Measurements from ENCODE around the gene OR6A2. TPM values are rescaled to one million over a fixed set of nuclear protein-coding genes. Genes with fewer than 3 reads are reported as not detected.
"Not testable (repeated sequence)": the region's sequence is repeated elsewhere in the genome, so short reads cannot be mapped to it uniquely, and the experiment has no call there.

The OR6A2 gene
- total RNA-seq, 2 experiments from 2014 or later: not detected

- CTCF ChIA-PET: interaction anchor here (0.8 to 2.1 kb wide), 23 partner anchors 10 to 875 kb away, joined by 3 to 13 read pairs (median 3); partner anchors contain the start of genes MRPL17, OR2AG1 and OR6A2
- ATAC-seq: peak; percentile 76
- H3K27ac Mint-ChIP-seq: no peak overlapping the region
- DNase-seq: peak; percentile 46
- peaks cover 23% of the 10 kb centered on the region for H3K27me3 Mint-ChIP-seq
- H3K9me3 Mint-ChIP-seq (ENCODE audit: low read depth): no peaks in the 10 kb centered on the region
- H3K4me1 Mint-ChIP-seq: no peaks in the 10 kb centered on the region
- H3K36me3 Mint-ChIP-seq: no peaks in the 10 kb centered on the region
- no peak overlapping the region for H3K4me3 Mint-ChIP-seq
Measured at GRCh38 chr11:6812390-6813005, 13.0 kb upstream of the OR6A2 start.

GRCh38 chr11:6801075-6801474 is 1.6 kb upstream of the OR6A2 start:
- CTCF ChIA-PET: interaction anchor here (1.0 kb wide), 1 partner anchor 11 kb away, joined by 5 read pairs; no protein-coding TSS in a partner anchor
- not testable (repeated sequence) for ATAC-seq; H3K27ac Mint-ChIP-seq; H3K27me3 Mint-ChIP-seq; H3K36me3 Mint-ChIP-seq; DNase-seq; H3K4me1 Mint-ChIP-seq; H3K4me3 Mint-ChIP-seq; H3K9me3 Mint-ChIP-seq (ENCODE audit: low read depth)

- no peaks in the 10 kb centered on the region for H3K36me3 Mint-ChIP-seq
- H3K4me1 Mint-ChIP-seq: no peaks in the 10 kb centered on the region
- H3K27me3 Mint-ChIP-seq: peaks cover 1% of the 10 kb centered on the region
- ATAC-seq: no peak
- DNase-seq: no peak
- no peaks in the 10 kb centered on the region for H3K9me3 Mint-ChIP-seq (ENCODE audit: low read depth)
- H3K27ac Mint-ChIP-seq: no peak overlapping the region
- CTCF ChIA-PET: interaction anchor here (1.2 to 1.7 kb wide), 2 partner anchors 18 to 39 kb away, joined by 3 to 5 read pairs; no protein-coding TSS in a partner anchor
- no peak overlapping the region for H3K4me3 Mint-ChIP-seq
Measured at GRCh38 chr11:6794639-6795038, 4.8 kb downstream of the OR6A2 start.

- ATAC-seq: no peak
- CTCF ChIA-PET: no interaction called here
- H3K36me3 Mint-ChIP-seq: no peaks in the 10 kb centered on the region
Measured at GRCh38 chr11:6790546-6790945, 8.9 kb downstream of the OR6A2 start.

GRCh38 chr11:6782720-6783119 is 16.8 kb downstream of the OR6A2 start, which contains the start of gene OR2AG1:
TSS of gene OR2AG1 (plus strand) at chr11:6783020. CDS start at chr11:6785038, 2,018 bp downstream.
- no peak within 1 kb of the TSS for H3K4me3 Mint-ChIP-seq
- no peaks in the 10 kb centered on the region for H3K9me3 Mint-ChIP-seq (ENCODE audit: low read depth)
- CTCF ChIA-PET: interaction anchor here (1.0 kb wide), 1 partner anchor 29 kb away, joined by 3 read pairs; no protein-coding TSS in a partner anchor
- DNase-seq: no peak
- H3K4me1 Mint-ChIP-seq: no peaks in the 10 kb centered on the region
- no peak within 1 kb of the TSS for H3K27ac Mint-ChIP-seq
- H3K27me3 Mint-ChIP-seq: peaks cover 23% of the 10 kb centered on the region
- no peaks in the 10 kb centered on the region for H3K36me3 Mint-ChIP-seq
- ATAC-seq: no peak

More at GRCh38 chr11:6790546-6790945, 8.9 kb downstream of the OR6A2 start:
- Mint-ChIP-seq H3K27ac (no peak overlapping the region), H3K27me3 (peaks cover 23% of the 10 kb centered on the region), H3K9me3 (ENCODE audit: low read depth) (no peaks in the 10 kb centered on the region), H3K4me1 (no peaks in the 10 kb centered on the region), H3K4me3 (no peak overlapping the region)
- no peak for DNase-seq

- CTCF ChIA-PET: interaction anchor here (0.7 kb wide), 1 partner anchor 31 kb away, joined by 4 read pairs; no protein-coding TSS in a partner anchor
- DNase-seq (no peak), ATAC-seq (no peak)
- Mint-ChIP-seq H3K4me3 (no peak overlapping the region), H3K4me1 (no peaks in the 10 kb centered on the region), H3K36me3 (no peaks in the 10 kb centered on the region), H3K9me3 (ENCODE audit: low read depth) (no peaks in the 10 kb centered on the region), H3K27ac (no peak overlapping the region), H3K27me3 (peaks cover 16% of the 10 kb centered on the region)
Measured at GRCh38 chr11:6780829-6781228, 18.7 kb downstream of the OR6A2 start.

- Mint-ChIP-seq H3K27me3 (peaks cover 17% of the 10 kb centered on the region), H3K27ac (no peak overlapping the region), H3K9me3 (ENCODE audit: low read depth) (no peaks in the 10 kb centered on the region), H3K36me3 (no peaks in the 10 kb centered on the region), H3K4me3 (no peak overlapping the region), H3K4me1 (no peaks in the 10 kb centered on the region)
- DNase-seq: no peak
- no peak for ATAC-seq
- CTCF ChIA-PET: interaction anchor here (0.6 to 1.2 kb wide), 2 partner anchors 34 to 282 kb away, joined by 3 read pairs; no protein-coding TSS in a partner anchor
Measured at GRCh38 chr11:6778518-6778917, 21.0 kb downstream of the OR6A2 start.

GRCh38 chr11:6771926-6772893 is 27.3 kb downstream of the OR6A2 start, which contains the start of gene OR2AG2:
TSS of gene OR2AG2 (minus strand) at chr11:6771976. CDS start at chr11:6768957, 3,019 bp downstream.
- H3K4me3 Mint-ChIP-seq: no peak within 1 kb of the TSS
- ATAC-seq (no peak), DNase-seq (no peak)
- H3K4me1 Mint-ChIP-seq: no peaks in the 10 kb centered on the region
- no peaks in the 10 kb centered on the region for H3K9me3 Mint-ChIP-seq (ENCODE audit: low read depth)
- H3K36me3 Mint-ChIP-seq: no peaks in the 10 kb centered on the region
- peaks cover 15% of the 10 kb centered on the region for H3K27me3 Mint-ChIP-seq
- CTCF ChIA-PET: interaction anchor here (1.5 kb wide), 1 partner anchor 15 kb away, joined by 3 read pairs; no protein-coding TSS in a partner anchor
- no peak within 1 kb of the TSS for H3K27ac Mint-ChIP-seq

GRCh38 chr11:6757373-6757967 is 42.0 kb downstream of the OR6A2 start:
- no peak overlapping the region for H3K4me3 Mint-ChIP-seq
- H3K36me3 Mint-ChIP-seq: no peaks in the 10 kb centered on the region
- ATAC-seq (peak; percentile 88), DNase-seq (peak; percentile 72)
- peaks cover 1% of the 10 kb centered on the region for H3K4me1 Mint-ChIP-seq
- no peaks in the 10 kb centered on the region for H3K9me3 Mint-ChIP-seq (ENCODE audit: low read depth)
- H3K27me3 Mint-ChIP-seq: peaks cover 4% of the 10 kb centered on the region
- no peak overlapping the region for H3K27ac Mint-ChIP-seq
- CTCF ChIA-PET: interaction anchor here (0.6 to 16.3 kb wide), 16 partner anchors 12 to 378 kb away, joined by 3 to 357 read pairs (median 4); partner anchors contain the start of genes MRPL17 and OR2AG2

GRCh38 chr11:6755953-6756347 is 43.5 kb downstream of the OR6A2 start:
- no peaks in the 10 kb centered on the region for H3K36me3 Mint-ChIP-seq
- H3K27ac Mint-ChIP-seq: no peak overlapping the region
- H3K27me3 Mint-ChIP-seq: peaks cover 2% of the 10 kb centered on the region
- ATAC-seq (no peak), DNase-seq (no peak)
- H3K4me1 Mint-ChIP-seq: peaks cover 1% of the 10 kb centered on the region
- CTCF ChIA-PET: interaction anchor here (0.9 to 16.3 kb wide), 16 partner anchors 10 to 939 kb away, joined by 3 to 357 read pairs (median 6); partner anchors contain the start of genes MRPL17 and TAF10
- H3K4me3 Mint-ChIP-seq: no peak overlapping the region
- H3K9me3 Mint-ChIP-seq (ENCODE audit: low read depth): no peaks in the 10 kb centered on the region

- CTCF ChIA-PET: interaction anchor here (0.9 to 16.3 kb wide), 20 partner anchors 10 to 940 kb away, joined by 3 to 357 read pairs (median 5); partner anchors contain the start of genes MRPL17 and TAF10
- DNase-seq (peak; percentile 51), ATAC-seq (peak; percentile 63)
- Mint-ChIP-seq H3K27ac (no peak overlapping the region), H3K9me3 (ENCODE audit: low read depth) (no peaks in the 10 kb centered on the region), H3K4me3 (no peak overlapping the region), H3K4me1 (peaks cover 5% of the 10 kb centered on the region), H3K36me3 (no peaks in the 10 kb centered on the region), H3K27me3 (peaks cover 1% of the 10 kb centered on the region)
Measured at GRCh38 chr11:6755303-6755952, 44.1 kb downstream of the OR6A2 start.

- Mint-ChIP-seq H3K27ac (no peak overlapping the region), H3K36me3 (peaks cover 12% of the 10 kb centered on the region), H3K9me3 (ENCODE audit: low read depth) (no peaks in the 10 kb centered on the region), H3K27me3 (no peaks in the 10 kb centered on the region), H3K4me3 (no peak overlapping the region), H3K4me1 (peaks cover 23% of the 10 kb centered on the region)
- DNase-seq (no peak), ATAC-seq (no peak)
- CTCF ChIA-PET: interaction anchor here (1.1 to 17.1 kb wide), 9 partner anchors 6 to 368 kb away, joined by 3 to 357 read pairs (median 6); partner anchors contain the start of genes ILK, MRPL17 and TPP1
Measured at GRCh38 chr11:6747097-6747668, 52.3 kb downstream of the OR6A2 start.
